ENCODE measurements around the gene CDK5. TPM values are rescaled to one million over a fixed set of nuclear protein-coding genes. Genes with fewer than 3 reads are reported as not detected.

Gene CDK5
- total RNA-seq, 1 experiment from 2014 or later, result 19.8 TPM

DNA sequence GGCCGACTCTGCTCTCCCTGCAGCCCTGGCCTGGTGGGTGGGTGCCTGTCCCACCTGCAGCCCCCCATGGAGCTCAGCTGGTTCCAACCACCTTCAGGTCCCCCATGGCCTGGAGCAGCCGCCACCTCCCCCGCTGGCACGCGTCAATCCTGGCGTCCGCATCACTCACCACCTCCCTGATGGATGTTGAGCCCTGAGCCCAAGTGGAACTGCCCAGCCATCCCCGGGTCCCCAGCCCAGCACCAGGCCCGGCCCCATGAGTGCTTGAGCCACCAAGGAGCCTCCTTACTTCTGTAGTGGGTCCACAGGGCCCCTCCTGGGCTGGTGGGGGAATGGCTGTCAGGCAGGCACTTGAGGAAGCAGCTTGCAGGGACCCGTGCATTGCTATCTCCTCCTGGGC is 43.2 kb upstream of the CDK5 start (continued):
- no peak for TF ChIP-seq ELF1 (IDR thresholded peaks at IDR 0.05; ENCODE audit: borderline replicate concordance, low read depth)
- no peak for TF ChIP-seq CEBPB (IDR thresholded peaks at IDR 0.05; ENCODE audit: low read depth)
- TF ChIP-seq YY1 (IDR thresholded peaks at IDR 0.05; ENCODE audit: extremely low read depth, insufficient replicate concordance, low read depth, low read length), result no peak
- TF ChIP-seq EGR1 (IDR thresholded peaks at IDR 0.05; ENCODE audit: low read depth), result no peak
- no peak for TF ChIP-seq RAD21 (IDR thresholded peaks at IDR 0.05; ENCODE audit: low read depth)
- TF ChIP-seq TCF7L2 (IDR thresholded peaks at IDR 0.05; ENCODE audit: borderline replicate concordance, extremely low read depth, insufficient read depth, insufficient read length), result no peak
- TF ChIP-seq POLR2A (IDR thresholded peaks at IDR 0.05; ENCODE audit: borderline replicate concordance, extremely low read depth, insufficient read depth, insufficient read length), result no peak

DNA sequence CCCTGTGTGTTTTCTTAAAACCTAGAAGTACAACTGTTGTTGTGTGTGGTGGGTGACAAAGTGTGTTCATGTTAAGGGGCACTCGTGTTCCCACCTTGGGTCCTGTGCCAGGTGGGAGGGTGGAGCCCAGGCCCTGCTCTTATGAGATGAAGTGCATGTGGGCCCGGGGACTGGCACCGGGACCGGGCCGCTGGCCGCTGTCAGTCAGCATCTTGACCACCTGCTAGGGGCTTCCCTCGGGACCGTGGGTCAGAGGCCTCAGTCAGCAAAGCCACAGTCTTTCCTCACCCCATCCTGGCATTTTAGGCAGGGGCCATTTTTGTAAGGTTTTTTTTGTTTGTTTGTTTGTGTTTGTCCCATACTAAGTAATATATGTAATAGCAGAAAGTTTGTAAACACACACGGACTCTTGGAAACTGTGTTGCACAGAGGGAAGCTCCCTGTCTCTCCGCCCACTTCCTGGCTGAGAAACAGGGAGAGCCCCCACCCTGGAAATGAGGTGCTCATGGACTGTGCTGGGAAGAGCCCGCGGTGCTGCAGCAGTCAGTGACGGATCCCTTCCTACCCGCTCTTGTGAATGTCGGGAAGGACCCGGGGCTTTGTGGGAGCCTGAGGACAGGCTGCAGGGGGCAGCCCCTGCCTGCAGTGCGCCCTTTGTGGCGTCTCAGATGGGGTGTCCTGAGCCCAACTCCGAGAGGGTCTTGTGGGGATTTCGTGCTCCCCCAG is 42.0 kb upstream of the CDK5 start:
- Histone ChIP-seq H2AFZ (ENCODE audit: low read depth, low read length, poor library complexity, severe bottlenecking) (no peak overlapping the region), H3K9me2 (ENCODE audit: insufficient read depth) (no peaks in the 10 kb centered on the region), H3K9ac (ENCODE audit: low read length) (no peak overlapping the region), H3K79me2 (ENCODE audit: insufficient read depth, low read length) (peaks cover 97% of the 10 kb centered on the region), H3K27me3 (ENCODE audit: insufficient read depth, low read length) (no peaks in the 10 kb centered on the region), H3K9me3 (ENCODE audit: control insufficient read depth in 1 of 2, insufficient read depth in 1 of 2, low read depth in 1 of 2, low read length in 2 of 2) (no peaks in the 10 kb centered on the region), H4K20me1 (ENCODE audit: insufficient read depth) (no peaks in the 10 kb centered on the region), H3K4me3 (replicated peaks in 1 of 2; ENCODE audit: low read depth in 1 of 2, low read length in 2 of 2) (no peak overlapping the region), H3K27ac (ENCODE audit: low read depth, low read length) (no peak overlapping the region), H3K36me3 (ENCODE audit: control insufficient read depth in 1 of 2, insufficient read depth in 2 of 2, low read length in 2 of 2) (no peaks in the 10 kb centered on the region; a peak in 1 of 4 replicates), H3K4me1 (ENCODE audit: control insufficient read depth in 1 of 2, insufficient read depth in 2 of 2, low read length in 2 of 2) (no peaks in the 10 kb centered on the region), H3K4me2 (ENCODE audit: low read length) (no peak overlapping the region)
- ATAC-seq (no peak), DNase-seq (ENCODE audit: low read depth, low spot score) (no peak)
- ChIA-PET CTCF (no interaction called here), RAD21 (ENCODE audit: low non-redundant PET in 1 of 2, low total read pairs in 2 of 2, uncharacterized antibody in 2 of 2, unreplicated experiment in 2 of 2) (no interaction called here), POLR2A (no interaction called here)
- BruUV-seq (replicated peaks), result no TSS peak
- no peak for TF ChIP-seq CBX3 (IDR thresholded peaks at IDR 0.05; ENCODE audit: low read depth)
- TF ChIP-seq, protein P1, sequence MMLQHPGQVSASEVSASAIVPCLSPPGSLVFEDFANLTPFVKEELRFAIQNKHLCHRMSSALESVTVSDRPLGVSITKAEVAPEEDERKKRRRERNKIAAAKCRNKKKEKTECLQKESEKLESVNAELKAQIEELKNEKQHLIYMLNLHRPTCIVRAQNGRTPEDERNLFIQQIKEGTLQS (IDR thresholded peaks at IDR 0.05), result no peak
- TF ChIP-seq EGR1 (IDR thresholded peaks at IDR 0.05; ENCODE audit: low read depth), result no peak
- intact Hi-C loops (cut with micrococcal nuclease), result no loop called here

All from HCT116 (cell line).